HL-60/S4 treated with retinoic acid at 250 ng/mL for 4 days and 3 days (cell line): ENCODE data around the gene TRUB1.
"Not testable (repeated sequence)": the region's sequence is repeated elsewhere in the genome, so short reads cannot be mapped to it uniquely, and the experiment has no call there.

Experiments
- in situ Hi-C: fragments of 300-500 bp; cut with MboI; formaldehyde crosslinking; loops from 2 replicates; pipeline ENCODE4 v1.7.0; 2022; ENCODE audit warnings: low sequenced_read_pairs

TRUB1 gene

DNA sequence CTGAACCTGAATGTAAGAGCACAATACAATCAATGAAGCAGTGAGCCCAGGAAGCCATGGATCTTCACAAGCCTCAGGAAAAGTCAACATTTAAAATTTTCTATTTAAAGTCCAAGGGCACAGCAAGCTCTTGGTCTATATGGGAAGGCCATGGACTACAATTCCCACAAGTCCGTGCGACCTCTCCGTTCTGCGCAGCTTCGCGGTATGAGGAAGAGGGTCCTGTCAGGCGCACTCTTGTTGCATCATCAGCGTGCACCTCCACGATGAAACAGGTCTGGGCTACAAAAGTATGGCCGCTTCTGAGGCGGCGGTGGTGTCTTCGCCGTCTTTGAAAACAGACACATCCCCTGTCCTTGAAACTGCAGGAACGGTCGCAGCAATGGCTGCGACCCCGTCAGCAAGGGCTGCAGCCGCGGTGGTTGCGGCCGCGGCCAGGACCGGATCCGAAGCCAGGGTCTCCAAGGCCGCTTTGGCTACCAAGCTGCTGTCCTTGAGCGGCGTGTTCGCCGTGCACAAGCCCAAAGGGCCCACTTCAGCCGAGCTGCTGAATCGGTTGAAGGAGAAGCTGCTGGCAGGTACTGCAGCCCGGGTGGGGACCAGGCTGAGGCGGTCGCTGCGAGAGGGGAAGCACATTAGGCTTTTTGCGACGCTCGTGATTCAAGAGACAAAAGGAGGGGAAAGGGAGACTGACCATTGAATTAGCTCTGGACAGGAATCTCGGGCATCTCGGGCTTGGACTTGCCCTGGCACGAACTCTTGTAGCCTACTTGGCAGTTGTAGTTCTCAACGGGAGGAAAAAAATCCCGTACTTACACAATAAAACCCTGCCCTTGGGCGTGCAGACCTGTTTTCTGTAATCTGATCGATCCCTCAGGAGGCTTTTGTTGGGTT is at the start of gene TRUB1:
TRUB1 (plus strand) TSS at position 234 of the 894 bp plus-strand sequence; CDS start at position 293, 59 bp downstream.
- in situ Hi-C loops: no loop called here

DNA sequence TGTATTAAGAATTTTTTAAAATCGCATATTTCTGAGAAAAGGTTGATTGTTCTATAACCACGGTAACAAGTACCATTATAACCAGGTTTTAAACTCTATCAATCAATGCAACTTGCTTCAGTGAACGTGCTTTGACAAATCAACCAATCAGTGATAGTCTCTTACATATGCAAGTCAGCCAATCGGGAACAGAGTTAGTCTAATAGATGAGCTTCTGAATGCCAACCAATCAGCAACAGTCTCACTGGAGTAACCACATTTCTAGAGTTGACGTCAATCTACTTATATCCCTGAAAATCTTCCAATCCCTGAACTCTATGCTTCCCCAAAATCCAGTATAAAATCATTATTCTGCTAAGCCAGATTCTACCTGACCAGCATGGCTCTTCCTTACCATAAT is 44.7 kb upstream of the TRUB1 start:
- in situ Hi-C loops: no loop called here

DNA sequence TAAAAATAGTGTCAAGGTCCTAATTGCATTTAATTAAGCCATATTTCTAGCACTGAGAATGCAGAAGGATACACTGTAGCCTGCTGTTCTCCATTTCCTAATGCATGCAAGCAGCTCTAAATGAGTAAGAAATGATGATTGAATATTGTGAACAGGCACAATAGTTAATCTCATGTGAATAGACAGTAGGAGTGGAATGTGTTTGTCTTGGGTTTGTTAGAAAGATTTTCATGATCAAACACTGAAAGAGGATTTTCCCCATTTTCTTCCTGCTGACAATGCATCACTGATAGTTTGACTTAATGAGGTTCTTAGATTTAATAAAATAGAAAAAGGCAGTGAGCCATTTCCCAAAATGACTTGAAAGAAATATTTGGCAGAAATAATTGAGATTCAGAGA is 43.1 kb upstream of the TRUB1 start:
- in situ Hi-C loops: no loop called here

DNA sequence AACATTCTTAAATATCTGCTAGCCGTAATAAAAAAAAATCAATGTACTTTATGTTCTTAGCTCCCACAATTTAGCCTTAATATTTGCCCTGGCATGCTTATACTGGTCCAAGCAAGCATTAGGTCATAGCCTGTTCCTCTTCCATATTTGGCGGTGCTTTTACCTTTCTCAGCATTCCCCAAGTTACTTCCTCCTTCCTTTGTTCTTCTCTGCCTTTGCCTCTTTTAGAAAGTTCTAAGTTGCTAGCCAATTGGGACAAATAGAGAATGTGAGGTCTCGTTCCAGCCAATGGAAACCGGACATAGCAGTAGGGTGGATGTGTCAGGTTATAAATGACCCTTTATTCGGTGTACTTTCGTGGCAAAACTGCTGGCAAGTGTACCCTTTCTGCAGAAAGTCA is 41.0 kb upstream of the TRUB1 start:
- in situ Hi-C loops: not testable (repeated sequence)

DNA sequence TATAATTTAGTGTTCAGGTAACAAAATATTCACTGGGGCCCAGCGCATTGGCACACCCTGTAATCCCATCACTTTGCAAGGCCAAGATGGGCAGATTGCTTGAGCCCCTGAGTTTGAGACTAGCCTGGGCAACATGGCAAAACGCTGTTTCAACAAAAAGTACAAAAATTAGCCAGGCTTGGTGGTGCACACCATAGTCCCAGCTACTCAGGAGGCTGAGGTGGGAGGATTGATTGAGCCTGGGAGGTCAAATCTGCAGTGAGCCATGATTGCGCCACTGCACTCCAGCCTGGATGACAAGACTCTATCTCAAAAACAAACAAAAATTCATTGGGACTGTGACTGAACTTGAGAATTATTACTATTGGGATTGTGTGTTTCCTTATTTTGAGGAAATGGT is 40.4 kb upstream of the TRUB1 start:
- in situ Hi-C loops: no loop called here

DNA sequence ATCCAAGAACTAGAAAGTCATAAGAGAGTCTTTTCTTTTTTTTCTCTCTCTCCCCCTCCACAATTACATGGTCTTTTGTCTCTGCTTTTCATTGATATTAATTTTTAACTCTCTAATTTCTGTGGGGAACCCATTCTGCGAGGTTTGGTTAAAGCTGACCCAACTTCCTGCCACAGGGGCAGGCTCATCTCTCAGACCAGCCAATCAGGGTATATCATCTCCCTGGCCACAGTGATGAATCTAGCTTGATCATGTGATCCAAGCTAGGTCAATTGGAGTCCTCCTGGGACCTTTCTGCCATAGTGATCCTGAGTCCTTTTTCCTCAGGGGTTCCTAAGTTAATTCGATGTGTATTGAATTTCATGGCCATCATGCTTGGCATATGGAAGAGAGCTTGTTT is 38.0 kb upstream of the TRUB1 start:
- in situ Hi-C loops: no loop called here

DNA sequence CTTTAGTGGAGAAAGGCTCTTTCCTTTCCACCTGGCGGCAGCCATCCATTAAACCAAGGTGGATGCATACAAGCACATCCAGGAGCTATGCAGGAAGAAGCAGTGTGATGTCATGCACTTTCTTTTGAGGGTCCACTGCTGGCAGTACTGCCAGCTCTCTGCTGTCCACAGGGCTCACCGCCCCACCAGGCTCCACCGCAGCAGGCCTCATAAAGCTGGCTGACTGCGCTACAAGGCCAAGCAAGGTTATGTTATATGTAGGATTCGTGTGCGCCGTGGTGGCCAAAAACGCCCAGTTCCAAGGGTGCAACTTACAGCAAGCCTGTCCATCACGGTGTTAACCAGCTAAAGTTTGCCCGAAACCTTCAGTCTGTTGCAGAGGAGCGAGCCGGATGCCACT is 37.3 kb upstream of the TRUB1 start:
- in situ Hi-C loops: no loop called here

DNA sequence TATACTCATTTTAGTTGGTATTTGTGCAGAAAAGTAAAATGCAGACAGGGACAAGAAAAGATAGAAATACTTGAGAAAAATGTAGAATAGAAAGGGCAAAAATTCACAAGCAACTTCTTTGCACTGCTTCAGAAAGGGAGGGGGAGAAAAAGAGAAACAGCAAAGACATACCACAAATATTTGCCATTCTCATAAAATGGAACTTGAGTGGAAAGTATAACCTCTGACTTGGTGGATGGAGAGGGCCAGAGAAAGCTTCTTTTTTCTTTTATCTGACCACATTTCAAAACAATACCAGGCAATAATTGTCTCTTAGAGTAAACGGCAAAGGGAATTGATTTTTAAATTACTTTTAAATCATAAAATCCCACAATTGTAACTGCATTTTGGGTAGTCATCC is 35.8 kb upstream of the TRUB1 start:
- in situ Hi-C loops: no loop called here

DNA sequence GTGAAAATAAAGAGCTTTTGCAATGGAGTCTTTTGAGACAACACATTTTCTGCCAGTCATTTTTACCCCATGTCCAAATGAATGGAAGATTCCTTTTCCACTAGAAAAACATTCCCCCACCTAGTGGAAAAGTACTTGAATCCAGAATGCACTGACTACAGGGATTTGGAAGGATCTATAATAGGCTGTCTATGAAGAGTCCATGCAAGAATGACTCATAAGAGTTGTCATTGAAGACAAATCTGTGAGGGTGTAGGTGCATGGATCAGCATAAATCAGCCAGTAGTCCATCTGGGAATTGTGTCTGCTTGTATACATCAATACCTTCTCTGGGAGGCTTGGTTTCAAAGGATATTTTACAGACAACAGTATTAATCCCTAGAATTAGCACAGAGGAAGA is 32.5 kb upstream of the TRUB1 start:
- in situ Hi-C loops: no loop called here

DNA sequence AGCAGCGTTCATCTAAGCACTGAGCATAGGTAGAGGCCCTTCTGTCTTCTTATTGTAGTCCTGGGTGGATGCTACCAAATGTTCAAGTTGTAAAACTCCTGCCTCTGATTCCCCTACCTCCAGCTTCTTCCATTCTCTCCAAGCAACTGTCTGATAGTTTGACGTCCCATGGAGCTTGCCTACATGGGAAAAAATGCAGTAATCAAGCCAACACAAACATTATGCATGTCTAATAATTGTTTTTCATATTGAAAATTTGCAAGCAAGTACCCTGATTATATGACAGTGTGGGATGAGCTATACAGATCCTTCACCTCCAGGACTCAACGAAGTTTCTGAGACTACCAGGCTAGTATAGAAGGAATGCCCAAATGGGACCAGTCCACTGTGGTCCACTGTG is 31.0 kb upstream of the TRUB1 start:
- in situ Hi-C loops: no loop called here

DNA sequence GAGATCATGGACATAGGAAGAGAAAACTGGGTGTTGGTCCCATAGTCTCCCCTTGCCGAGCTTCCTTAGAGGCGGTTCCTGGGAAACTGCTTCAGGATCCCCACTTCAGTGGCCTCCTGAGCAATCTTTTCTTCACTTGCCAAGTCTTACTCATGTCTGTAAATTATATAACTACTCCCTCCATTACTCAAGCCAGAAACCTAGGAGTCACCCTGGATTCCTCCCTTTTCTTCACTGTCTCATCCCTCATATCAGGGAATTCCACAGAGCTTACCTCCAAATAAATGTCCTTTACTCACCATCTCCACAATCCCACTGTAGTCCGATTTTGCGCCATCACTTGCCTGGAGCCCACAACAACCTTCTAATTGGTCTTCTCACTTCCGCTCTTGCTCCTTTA is 29.1 kb upstream of the TRUB1 start:
- in situ Hi-C loops: no loop called here

DNA sequence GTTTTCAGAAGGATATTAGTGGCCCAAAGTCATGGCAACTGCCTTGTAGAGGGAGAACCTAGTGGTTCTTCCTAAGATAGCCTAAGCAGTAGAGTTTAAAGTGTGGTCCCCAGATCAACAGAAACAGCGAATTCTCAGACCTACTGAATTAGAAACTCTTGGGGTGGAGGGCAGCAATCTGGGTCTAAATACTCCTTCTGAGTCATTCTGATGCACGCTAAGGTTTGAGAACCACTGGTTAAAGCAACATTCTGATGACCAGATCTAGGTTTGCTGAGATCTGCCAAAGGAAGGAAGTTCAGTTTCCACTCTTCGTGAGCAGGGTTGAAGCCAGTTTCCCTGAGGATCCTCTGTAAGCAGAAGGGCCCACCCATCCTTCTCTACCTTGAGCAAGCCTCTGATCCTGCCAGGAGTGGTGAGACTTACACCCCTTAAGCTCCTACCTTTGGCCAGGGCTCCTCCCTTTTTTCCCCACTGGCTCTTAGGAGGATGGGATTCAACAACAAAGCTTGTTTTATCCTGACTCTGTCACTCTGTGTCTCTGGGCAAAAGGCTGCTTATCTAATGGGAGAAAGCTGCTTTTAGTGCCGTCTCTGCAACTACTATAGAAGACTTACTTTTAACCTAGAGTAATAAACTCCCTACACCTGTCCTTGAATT is 26.8 kb upstream of the TRUB1 start:
- in situ Hi-C loops: no loop called here

DNA sequence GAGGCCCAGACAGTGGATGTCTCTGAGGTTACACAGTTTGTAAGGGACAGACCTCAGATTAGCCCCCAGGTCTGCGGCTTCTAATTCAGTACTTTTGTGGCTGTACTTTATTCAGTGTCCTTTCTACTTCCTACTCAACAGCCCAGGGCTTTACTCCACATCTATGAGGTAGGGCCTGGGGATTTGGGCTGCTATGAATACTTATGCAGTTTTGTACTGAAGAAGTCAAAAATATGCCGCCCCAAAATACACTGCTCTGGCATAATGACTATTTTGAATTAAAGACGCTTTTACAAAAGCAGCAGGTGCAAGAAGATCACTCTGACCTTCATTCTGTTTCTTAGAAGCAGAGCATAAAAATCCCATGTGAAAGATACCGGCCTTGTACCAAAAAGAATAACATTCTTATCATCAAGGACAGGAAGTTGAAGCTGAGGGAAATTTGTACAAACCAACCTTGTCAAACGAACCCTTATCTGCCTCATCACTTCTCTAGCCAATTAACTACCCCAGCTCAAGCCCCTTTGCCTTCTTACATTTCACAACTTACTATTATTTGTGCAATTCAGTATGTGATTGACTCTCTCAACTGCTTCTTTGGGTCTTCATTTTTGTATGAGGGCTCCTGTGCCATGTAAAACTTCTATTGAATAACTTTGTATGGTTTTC is 26.1 kb upstream of the TRUB1 start:
- in situ Hi-C loops: no loop called here

DNA sequence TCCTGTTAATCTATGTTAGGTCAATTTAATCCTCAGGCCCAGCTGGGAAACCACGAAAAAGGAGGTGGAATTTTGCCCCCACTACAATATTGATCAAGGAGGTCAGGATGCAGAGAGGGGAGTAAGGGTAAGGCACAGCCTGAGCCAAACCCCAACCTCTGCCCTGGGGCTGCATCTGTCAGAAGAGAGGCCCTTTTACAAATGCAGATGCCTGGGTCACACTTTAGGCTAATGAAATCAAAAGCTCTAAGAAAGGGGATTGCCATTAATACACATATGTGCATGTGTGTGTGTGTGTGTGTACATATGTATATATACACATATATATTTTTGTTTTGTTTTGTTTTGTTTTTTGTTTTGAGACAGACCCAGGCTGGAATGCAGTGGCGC is 25.5 kb upstream of the TRUB1 start:
- in situ Hi-C loops: no loop called here

DNA sequence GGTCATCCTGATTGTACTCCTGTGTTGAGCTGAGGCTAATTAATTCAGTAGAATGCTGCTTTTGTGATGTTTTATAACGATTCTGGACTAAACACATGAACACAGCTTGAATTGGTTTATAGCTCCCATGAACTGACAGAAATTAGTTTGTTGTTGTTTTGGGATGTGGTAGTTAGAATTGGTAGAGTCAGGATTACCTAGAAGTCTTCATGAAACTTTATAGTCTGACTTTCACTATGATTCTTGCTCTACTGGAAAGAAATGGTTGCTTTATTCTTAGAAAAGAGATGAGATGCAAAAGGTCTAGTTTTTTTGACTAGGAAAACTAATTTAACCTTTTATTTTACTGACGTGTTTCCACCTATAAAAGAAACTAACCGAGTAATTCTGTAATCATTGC is 23.4 kb upstream of the TRUB1 start:
- in situ Hi-C loops: no loop called here

DNA sequence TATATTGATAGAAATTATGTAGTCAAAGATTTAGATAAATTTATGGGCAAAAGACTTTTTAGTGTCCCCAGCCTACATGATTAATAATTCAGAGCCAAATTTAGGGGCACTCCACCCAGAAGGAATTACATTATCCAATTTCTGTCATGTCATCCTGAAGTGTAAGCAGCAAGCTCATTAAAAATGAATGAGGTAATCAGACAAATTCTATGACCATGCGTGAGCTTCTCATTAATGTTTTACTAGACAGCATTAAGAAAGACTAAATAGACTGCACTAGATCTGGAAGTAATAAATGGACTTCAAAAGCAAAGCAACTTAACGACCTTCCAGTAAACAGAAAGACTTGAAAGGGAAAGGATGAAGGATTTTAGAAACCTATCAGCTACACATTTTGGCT is 22.7 kb upstream of the TRUB1 start:
- in situ Hi-C loops: no loop called here

DNA sequence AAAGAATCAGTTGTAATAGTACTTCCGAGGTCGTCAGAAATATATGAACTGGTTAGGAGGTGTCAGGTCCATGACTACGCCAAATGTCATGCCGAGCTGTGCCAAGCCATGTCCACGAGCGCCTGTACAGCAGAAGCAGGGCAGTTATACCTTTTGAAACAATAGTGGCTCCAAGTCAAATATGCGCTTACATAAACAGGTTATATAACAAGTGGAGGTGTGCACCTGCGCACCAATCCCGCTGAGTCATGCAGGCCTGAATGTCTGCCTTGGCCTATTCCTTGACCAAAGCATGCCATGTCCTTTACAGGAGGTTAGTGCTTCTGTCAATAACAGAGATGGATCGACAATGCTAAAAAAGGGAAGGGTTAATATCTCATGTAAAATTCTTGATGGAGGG is 21.3 kb upstream of the TRUB1 start:
- in situ Hi-C loops: no loop called here

DNA sequence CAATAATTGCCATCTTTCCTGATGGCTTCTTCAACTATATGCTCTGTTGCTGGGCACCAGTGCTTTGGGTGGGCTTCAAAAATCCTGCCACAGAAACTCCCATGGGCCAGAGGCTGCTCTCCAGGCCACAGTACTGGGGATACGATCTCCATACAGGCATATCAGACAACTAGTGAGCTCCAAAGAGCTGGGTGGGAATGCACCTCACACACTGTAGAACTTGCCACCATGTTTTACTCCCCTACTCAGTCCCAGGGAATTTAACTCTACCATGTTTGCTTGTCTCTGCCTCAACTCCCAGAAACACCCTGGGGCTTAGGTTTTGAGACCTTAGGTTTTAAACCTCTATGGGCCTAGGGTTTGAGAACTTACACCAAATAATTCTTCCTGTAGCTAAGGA is 20.5 kb upstream of the TRUB1 start:
- in situ Hi-C loops: no loop called here

DNA sequence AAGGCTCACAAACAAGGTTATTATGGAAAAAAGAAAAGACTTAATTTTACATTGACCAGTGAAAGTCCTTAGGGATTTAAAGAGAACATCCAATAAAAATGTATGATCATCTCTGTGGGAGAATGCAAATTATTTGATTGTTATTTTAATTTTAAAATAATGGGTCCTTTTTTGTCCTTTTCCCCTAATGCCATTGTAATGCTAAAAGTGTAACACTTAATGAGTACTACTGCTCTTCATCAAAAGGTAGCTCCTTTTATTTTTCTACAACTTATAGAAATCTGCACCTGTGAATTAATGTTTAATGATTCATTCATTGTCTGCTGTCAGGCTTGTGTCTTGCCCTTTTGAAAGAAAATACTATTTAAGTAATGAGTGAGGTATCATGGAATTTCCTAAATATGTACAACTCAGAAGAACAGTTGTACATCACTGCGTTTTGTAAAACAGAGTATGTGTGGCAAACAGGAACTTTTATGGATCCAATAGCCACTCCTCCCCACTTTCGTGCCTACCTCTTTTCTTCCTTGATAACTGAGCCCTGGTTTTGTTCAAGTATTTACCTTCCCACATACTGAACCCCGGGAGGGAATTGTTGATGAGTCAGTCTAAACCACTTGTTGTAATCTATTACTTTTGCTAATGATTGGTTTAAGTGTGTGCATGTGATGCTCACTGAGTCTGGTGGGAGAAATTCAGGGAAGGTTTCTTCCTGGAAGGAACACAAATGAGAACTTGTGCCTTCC is 19.9 kb upstream of the TRUB1 start:
- in situ Hi-C loops: no loop called here

DNA sequence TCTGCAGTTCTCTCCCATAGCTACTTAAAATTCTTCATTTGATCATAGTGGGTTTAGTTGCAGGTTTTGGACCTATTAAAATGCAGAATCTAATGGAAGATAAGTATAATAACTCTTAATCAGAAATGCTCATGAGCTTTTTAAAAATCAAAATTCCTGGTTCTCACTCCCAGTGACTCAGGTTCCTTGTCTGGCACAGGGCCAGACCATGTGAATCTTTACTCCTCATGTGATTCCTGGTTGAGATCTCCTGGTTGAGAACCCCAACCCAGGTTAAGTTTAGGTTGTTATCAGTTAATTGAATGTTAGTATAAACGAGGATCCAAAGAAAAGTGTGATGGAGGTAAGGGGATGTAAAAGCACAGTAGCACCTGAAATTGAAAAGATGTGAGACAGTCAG is 17.5 kb upstream of the TRUB1 start:
- in situ Hi-C loops: no loop called here

DNA sequence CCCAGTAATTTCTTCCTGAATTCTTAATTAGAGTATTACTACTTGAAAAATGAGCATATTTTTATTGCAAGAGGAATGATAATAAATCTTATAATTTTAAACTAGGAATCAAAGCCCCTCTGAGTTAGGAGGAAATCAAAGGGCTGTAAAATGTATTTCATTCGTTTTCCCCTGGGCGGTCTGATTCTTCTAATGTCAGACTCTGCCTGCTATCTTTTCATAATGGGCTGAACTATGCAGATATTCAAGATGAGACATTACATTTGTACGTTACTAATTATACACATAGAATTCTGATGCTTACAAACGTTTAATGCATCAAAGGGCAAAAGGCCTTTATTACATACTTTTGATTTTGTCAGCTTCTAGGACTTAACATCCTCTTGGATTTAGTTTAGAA is 16.0 kb upstream of the TRUB1 start:
- in situ Hi-C loops: no loop called here
